ENCODE measurements around the gene EFNA3. TPM values are rescaled to one million over a fixed set of nuclear protein-coding genes. Genes with fewer than 3 reads are reported as not detected.
"Not testable (repeated sequence)": the region's sequence is repeated elsewhere in the genome, so short reads cannot be mapped to it uniquely, and the experiment has no call there.

EFNA3 gene
- polyA plus RNA-seq, 3 donors from 2014 or later = 0.70 to 2.3 (median 0.94) TPM

GRCh38 chr1:155108296-155108695 lies 29.7 kb downstream of the EFNA3 start:
- H3K27me3 Mint-ChIP-seq (ENCODE audit: low read depth in 3 of 3) = peaks cover 0 to 8% (median 0%) of the 10 kb centered on the region in 3 donors
- H3K36me3 Mint-ChIP-seq = no peaks in the 10 kb centered on the region

GRCh38 chr1:155110381-155110780 lies 31.7 kb downstream of the EFNA3 start:
- no peaks in the 10 kb centered on the region for H3K9me3 Mint-ChIP-seq
- no peak for DNase-seq
- H3K27ac Mint-ChIP-seq = no peak overlapping the region
- peaks cover 0 to 8% (median 2%) of the 10 kb centered on the region in 3 donors for H3K27me3 Mint-ChIP-seq (ENCODE audit: low read depth in 3 of 3)
- no peaks in the 10 kb centered on the region for H3K36me3 Mint-ChIP-seq
- H3K4me1 Mint-ChIP-seq = no peaks in the 10 kb centered on the region
- no peak overlapping the region for H3K4me3 Mint-ChIP-seq

More at GRCh38 chr1:155108296-155108695, 29.7 kb downstream of the EFNA3 start:
- no peak for DNase-seq
- H3K9me3 Mint-ChIP-seq = no peaks in the 10 kb centered on the region
- no peak overlapping the region for H3K27ac Mint-ChIP-seq
- no peak overlapping the region for H3K4me3 Mint-ChIP-seq
- no peaks in the 10 kb centered on the region for H3K4me1 Mint-ChIP-seq

GRCh38 chr1:155110826-155111225 lies 32.2 kb downstream of the EFNA3 start:
- Mint-ChIP-seq H3K9me3 (no peaks in the 10 kb centered on the region), H3K27ac (no peak overlapping the region), H3K27me3 (ENCODE audit: low read depth in 3 of 3) (peaks cover 0 to 6% (median 4%) of the 10 kb centered on the region in 3 donors), H3K4me3 (no peak overlapping the region), H3K36me3 (no peaks in the 10 kb centered on the region), H3K4me1 (no peaks in the 10 kb centered on the region)
- DNase-seq = no peak

- Mint-ChIP-seq H3K27ac (no peak overlapping the region), H3K9me3 (no peaks in the 10 kb centered on the region), H3K4me3 (no peak overlapping the region), H3K4me1 (no peaks in the 10 kb centered on the region), H3K27me3 (ENCODE audit: low read depth in 3 of 3) (peaks cover 0 to 13% (median 6%) of the 10 kb centered on the region in 3 donors), H3K36me3 (no peaks in the 10 kb centered on the region)
- DNase-seq = no peak
These were observed 34.9 kb downstream of the EFNA3 start for GRCh38 chr1:155113450-155113980.

- H3K27ac Mint-ChIP-seq = no peak overlapping the region
- H3K9me3 Mint-ChIP-seq = no peaks in the 10 kb centered on the region
- H3K4me1 Mint-ChIP-seq = no peaks in the 10 kb centered on the region
- no peaks in the 10 kb centered on the region for H3K36me3 Mint-ChIP-seq
- H3K4me3 Mint-ChIP-seq = no peak overlapping the region
- no peak for DNase-seq
- peaks cover 0 to 13% (median 6%) of the 10 kb centered on the region in 3 donors for H3K27me3 Mint-ChIP-seq (ENCODE audit: low read depth in 3 of 3)
These were observed 37.6 kb downstream of the EFNA3 start for GRCh38 chr1:155116113-155116764.

GRCh38 chr1:155117610-155118009 lies 39.0 kb downstream of the EFNA3 start:
- no peaks in the 10 kb centered on the region for H3K36me3 Mint-ChIP-seq
- H3K27me3 Mint-ChIP-seq (ENCODE audit: low read depth in 3 of 3) = peaks cover 0 to 11% (median 8%) of the 10 kb centered on the region in 3 donors
- DNase-seq = no peak
- H3K4me3 Mint-ChIP-seq = no peak overlapping the region
- no peaks in the 10 kb centered on the region for H3K9me3 Mint-ChIP-seq
- H3K27ac Mint-ChIP-seq = no peak overlapping the region
- no peaks in the 10 kb centered on the region for H3K4me1 Mint-ChIP-seq

GRCh38 chr1:155118090-155118489 lies 39.5 kb downstream of the EFNA3 start:
- DNase-seq; H3K4me1 Mint-ChIP-seq; H3K36me3 Mint-ChIP-seq; H3K27me3 Mint-ChIP-seq (ENCODE audit: low read depth in 3 of 3); H3K27ac Mint-ChIP-seq; H3K9me3 Mint-ChIP-seq; H3K4me3 Mint-ChIP-seq: not testable (repeated sequence)

GRCh38 chr1:155120253-155120652 lies 41.6 kb downstream of the EFNA3 start:
- no peak overlapping the region for H3K27ac Mint-ChIP-seq
- no peak overlapping the region for H3K4me3 Mint-ChIP-seq
- H3K4me1 Mint-ChIP-seq = no peaks in the 10 kb centered on the region
- no peaks in the 10 kb centered on the region for H3K9me3 Mint-ChIP-seq
- peaks cover 2 to 7% (median 6%) of the 10 kb centered on the region in 3 donors for H3K27me3 Mint-ChIP-seq (ENCODE audit: low read depth in 3 of 3)
- no peak for DNase-seq
- H3K36me3 Mint-ChIP-seq = no peaks in the 10 kb centered on the region

GRCh38 chr1:155121249-155121648 lies 42.6 kb downstream of the EFNA3 start:
- Mint-ChIP-seq H3K27ac (no peak overlapping the region), H3K4me1 (no peaks in the 10 kb centered on the region), H3K4me3 (no peak overlapping the region), H3K36me3 (no peaks in the 10 kb centered on the region), H3K9me3 (no peaks in the 10 kb centered on the region), H3K27me3 (ENCODE audit: low read depth in 3 of 3) (peaks cover 2 to 4% (median 4%) of the 10 kb centered on the region in 3 donors)
- no peak for DNase-seq

- H3K9me3 Mint-ChIP-seq = no peaks in the 10 kb centered on the region
- H3K4me1 Mint-ChIP-seq = peaks cover 6 to 8% of the 10 kb centered on the region in 2 donors
- no peak for DNase-seq
- H3K27ac Mint-ChIP-seq = no peak overlapping the region
- no peaks in the 10 kb centered on the region for H3K36me3 Mint-ChIP-seq
- H3K4me3 Mint-ChIP-seq = no peak overlapping the region
- H3K27me3 Mint-ChIP-seq (ENCODE audit: low read depth in 3 of 3) = peaks cover 6 to 9% (median 7%) of the 10 kb centered on the region in 3 donors
These were observed 43.7 kb downstream of the EFNA3 start for GRCh38 chr1:155122308-155122707.

GRCh38 chr1:155123801-155124200 lies 45.2 kb downstream of the EFNA3 start:
- no peak overlapping the region for H3K4me3 Mint-ChIP-seq
- H3K9me3 Mint-ChIP-seq = no peaks in the 10 kb centered on the region
- peaks cover 5 to 12% (median 9%) of the 10 kb centered on the region in 3 donors for H3K27me3 Mint-ChIP-seq (ENCODE audit: low read depth in 3 of 3)
- no peaks in the 10 kb centered on the region for H3K36me3 Mint-ChIP-seq
- DNase-seq = no peak
- H3K4me1 Mint-ChIP-seq = peaks cover 19 to 22% of the 10 kb centered on the region in 2 donors
- H3K27ac Mint-ChIP-seq = no peak overlapping the region

GRCh38 chr1:155124503-155125463 lies 46.1 kb downstream of the EFNA3 start:
- no peaks in the 10 kb centered on the region for H3K9me3 Mint-ChIP-seq
- no peak overlapping the region for H3K4me3 Mint-ChIP-seq
- DNase-seq = no peak
- peaks cover 5 to 15% (median 11%) of the 10 kb centered on the region in 3 donors for H3K27me3 Mint-ChIP-seq (ENCODE audit: low read depth in 3 of 3)
- no peaks in the 10 kb centered on the region for H3K36me3 Mint-ChIP-seq
- peaks cover 26 to 28% of the 10 kb centered on the region in 2 donors for H3K4me1 Mint-ChIP-seq
- peak overlapping the region in 1 of 6 donors; percentile 30 for H3K27ac Mint-ChIP-seq

- H3K4me1 Mint-ChIP-seq = peaks cover 26 to 28% of the 10 kb centered on the region in 2 donors
These were observed 46.9 kb downstream of the EFNA3 start for GRCh38 chr1:155125511-155125945.

More at GRCh38 chr1:155125511-155125945, 46.9 kb downstream of the EFNA3 start:
- H3K27ac Mint-ChIP-seq = peak overlapping the region in 1 of 6 donors; percentile 30
- H3K9me3 Mint-ChIP-seq = no peaks in the 10 kb centered on the region
- H3K27me3 Mint-ChIP-seq (ENCODE audit: low read depth in 3 of 3) = peaks cover 5 to 15% (median 11%) of the 10 kb centered on the region in 3 donors
- DNase-seq = no peak
- H3K36me3 Mint-ChIP-seq = no peaks in the 10 kb centered on the region
- peak overlapping the region in 2 of 5 donors; percentile 38 to 73 for H3K4me3 Mint-ChIP-seq
